ENCODE measurements around the gene LIG1.

DNA sequence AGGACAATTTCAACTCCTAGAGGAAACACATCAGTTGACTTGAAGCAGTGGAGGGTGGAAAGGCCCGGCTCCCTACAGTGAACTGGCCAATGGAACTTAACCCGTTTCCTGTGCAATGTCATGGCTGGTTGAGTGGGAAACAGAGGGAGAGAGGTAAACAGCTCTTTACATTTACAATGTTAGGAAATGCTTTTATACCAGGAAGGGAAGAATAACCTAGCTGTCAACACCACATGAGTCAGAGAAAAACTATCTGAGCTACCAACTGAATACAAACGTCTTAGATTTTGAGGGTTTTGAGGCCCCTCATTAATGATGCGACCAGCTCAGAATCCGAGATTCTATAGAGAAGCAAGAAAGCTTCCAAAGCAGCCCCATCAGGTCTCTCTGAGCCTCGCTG is 48.9 kb upstream of the LIG1 start:
- TF ChIP-seq POLR2A (IDR thresholded peaks at IDR 0.05) (no peak), CTCF (IDR thresholded peaks at IDR 0.05) (no peak)
